Activated CD4-positive, alpha-beta T cell treated with anti-CD3 and anti-CD28 coated beads, Interleukin-2, amount 50 U/mL, for 1 hour (primary cell): ENCODE data around the gene ITGAL.
"Not testable (repeated sequence)": the region's sequence is repeated elsewhere in the genome, so short reads cannot be mapped to it uniquely, and the experiment has no call there.

Experiments used
- DNase-seq: peaks from one replicate; pipeline ENCODE4 v3.0.0-alpha.2; 2020

ITGAL gene

DNA sequence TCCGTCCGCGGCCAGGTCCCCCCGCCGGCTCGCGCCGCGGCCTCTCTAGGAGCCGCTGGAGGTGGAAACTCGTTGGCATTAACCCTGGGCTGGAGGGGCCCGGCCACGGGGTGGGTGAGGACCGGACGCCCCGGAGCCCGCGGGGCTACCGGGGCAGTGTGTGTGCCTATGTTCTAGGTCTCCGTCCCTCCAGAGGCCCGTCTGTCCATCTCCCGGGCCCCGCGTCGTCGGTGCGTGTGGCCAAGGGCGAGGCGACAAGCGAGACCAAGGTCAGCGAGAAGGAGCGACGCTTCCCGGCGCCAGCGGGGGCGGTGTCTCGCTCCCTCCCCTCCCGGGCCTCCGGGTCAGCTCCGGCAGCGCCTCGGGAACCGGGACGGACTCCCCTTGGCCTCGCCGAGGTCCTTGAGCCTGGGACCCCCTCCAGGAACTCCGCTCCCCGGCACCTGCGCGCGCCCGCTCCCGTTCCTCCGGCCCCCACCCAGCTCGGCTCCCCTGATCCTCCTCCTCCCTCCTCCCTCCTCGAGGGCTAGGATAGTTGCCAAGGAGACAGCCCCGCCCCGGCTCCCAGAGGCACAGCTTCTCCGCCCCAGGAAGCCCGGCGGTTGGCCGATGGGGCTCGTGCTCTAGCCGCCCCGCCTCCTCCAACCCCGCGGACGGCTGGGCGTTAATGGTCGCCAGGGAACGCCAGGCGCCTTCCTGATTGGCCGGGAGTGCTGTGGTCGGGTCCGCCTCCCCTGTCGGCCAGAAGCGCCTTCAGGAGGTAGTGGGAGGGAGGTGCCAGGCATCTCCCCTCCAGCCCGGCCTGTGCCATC is 54.5 kb downstream of the ITGAL start:
- peak; percentile 77 for DNase-seq

DNA sequence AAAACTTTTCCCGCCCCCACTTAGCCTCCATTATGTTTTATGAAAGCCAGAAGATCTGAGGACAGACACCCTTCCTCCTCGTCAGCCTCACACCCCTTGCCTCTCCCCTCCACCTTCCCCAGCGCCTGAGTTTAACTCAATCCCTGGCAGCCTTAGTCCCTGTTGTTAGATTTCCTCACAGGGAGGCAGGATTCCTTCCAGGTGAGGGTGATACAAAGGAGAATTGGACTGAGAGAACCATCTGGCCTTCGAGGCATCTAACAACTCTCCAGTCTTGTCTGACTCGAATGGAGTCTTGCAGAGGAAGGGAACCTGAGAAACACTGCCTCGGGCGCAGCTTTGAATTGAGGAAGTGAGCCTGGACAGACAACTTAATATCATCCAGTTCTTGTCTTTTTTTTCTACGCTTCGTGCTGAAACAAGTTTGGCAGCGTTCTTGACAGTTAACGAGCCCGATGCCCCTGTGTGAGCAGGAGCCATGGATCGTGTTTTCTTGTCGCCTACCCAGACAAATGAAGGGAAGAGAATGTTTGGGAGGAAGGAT is 55.2 kb downstream of the ITGAL start:
- no peak for DNase-seq

DNA sequence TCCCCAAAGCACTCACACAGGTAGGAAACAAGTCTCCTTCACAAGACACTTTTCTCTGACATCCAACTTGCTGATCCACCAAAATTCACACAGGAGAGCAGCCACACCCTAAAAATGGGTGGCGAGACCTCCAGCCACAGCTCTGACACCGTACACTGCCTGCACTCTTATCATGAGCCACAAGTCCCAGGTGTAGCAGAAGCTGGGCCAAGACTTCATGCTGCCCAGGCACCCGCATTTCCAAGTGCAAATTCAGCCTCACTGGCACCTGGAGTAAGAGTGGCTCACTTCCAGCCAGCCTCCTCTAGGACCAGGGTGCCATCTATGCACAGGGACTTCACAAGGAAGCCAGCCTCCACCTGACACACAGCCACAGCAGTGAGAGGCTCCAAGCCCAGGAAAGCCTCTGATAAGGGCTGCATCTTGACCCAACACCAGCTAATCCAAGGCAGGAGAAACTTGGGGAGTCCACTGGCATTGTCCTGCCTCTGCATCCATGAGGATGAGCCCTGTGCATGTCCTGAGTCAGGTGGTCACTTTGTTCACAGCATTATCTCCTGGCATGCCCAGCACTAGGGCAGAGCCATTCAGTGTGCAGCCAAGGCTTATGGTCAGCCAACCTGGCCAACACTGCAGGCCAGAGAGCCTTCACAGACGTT is 56.4 kb downstream of the ITGAL start:
- DNase-seq = no peak

DNA sequence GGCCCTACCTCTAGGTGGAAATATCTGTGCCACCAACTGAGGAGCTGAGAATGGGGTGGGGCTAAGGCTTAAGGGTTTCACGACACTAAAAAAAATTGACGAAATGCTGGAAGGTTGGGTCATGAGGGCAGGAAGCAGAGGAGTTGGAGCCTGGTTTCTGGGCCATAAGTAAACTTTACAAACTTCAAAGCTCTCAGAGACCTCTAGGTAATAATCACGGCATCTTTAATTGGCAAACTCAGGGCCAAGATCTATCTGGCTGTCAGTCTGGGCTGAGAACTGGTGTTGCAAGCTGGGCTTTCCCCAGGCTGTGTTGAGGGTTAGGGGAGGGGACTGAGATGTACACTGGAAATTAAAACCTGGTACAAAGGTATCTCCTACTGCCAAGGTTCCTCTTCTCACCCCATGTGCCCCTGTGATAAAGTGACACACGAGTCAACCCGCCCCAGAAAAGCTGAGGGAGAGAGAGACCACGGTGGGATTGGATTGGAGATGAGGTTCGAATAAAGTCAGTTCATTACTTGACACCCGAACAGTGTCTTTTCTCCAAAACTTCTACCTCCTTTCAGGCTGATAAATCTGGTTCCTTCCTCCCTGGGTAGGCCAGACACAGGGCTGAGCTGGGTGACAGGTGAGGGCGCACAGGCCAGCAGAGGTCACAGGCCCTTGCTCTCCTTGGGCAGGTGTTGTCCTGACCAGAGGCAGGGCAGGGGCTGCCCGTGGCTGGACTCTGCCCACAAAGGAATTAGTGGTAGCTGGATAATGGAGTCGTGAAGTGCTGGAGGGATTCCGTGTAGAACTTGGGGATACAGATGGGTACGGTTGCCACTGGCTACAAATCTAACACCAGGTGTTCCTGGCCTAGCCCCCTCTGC is 57.9 kb downstream of the ITGAL start:
- no peak for DNase-seq

DNA sequence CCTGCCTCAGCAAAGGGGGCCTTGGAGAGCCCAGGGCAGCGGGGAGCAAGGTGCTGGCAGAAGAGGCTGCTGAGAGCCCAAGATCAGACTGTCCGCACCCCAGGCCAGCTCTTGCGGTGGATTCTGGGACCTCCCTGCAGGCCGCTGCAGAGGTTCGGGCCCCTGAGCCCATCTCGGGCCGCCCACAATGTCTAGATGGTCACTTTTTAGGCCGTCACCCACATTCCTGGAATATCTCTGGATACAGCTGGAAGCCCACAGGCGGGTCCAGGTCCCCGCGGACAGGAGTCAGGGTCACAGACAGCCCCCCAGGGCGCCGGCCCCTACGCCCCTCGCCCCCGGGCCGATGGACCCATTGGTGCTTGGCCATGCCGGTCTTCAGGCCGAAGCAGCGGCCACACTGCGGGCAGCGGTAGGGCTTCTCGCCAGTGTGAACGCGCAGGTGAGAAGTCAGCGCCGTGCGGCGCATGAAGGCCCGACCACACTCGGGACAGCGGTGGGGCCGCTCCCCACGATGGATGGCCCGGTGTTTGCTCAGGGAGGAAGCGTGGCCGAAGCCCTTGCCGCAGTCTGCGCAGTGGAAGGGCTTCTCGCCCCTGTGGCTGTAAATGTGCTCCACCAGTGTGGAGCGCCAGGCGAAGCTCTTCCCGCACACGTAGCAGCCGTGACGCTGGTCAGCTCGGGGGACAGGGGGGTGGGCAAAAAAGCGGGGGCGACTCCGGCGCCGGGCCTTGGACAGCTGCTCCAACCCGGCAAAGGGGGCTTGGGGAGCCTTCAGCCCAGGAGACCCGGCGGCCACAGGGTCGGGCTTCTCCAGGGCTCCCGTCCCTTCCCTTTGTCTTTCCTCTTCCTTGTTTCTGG is 60.0 kb downstream of the ITGAL start:
- DNase-seq = no peak

DNA sequence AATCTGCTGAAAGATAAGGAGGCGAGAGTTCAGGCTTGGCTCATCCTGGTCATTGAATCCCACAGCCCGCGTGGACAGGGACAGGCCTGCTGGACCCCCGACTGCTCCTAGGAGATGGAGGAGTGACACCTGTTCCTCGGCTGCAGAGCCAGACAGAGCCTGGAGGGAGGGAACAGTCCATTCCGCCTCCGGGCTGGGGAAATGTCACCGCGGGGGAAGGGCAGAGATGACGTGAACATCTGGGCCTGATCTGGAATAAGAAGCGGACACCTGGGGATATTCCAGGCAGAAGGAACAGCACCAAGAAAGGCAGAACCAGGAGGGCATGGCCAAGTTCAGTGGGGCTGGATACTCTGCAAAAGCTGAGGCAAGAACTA is 60.6 kb downstream of the ITGAL start:
- DNase-seq = no peak

DNA sequence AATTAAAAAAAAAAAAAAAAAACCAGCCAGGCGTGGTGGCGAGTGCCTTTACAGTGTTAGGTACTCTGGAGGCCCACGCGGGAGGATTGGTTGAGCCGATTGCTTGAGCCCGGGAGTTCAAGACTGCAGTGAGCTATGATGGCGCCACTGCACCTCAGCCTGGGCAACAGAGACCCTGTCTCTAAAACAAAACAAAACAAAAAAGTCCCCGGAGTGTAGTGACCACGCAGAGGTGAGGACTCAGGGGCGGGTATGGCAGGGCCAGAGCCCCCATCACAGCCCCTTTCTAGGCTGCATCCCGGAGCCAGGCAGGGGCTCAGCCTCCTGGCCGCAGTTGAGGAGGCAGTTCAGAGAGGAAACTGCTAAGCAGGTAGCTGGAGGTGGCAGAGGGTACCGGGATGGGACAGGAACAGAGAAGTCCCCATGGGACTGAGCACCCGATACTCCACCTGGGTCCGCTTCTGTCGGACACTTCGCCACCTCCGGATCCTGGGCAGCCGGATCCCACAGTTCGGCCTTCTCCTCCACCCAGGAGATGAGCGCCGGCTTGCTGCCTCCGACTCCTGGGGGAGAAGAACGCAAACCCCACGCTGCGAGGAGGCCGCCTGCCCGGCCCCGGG is 61.3 kb downstream of the ITGAL start:
- DNase-seq = no peak

DNA sequence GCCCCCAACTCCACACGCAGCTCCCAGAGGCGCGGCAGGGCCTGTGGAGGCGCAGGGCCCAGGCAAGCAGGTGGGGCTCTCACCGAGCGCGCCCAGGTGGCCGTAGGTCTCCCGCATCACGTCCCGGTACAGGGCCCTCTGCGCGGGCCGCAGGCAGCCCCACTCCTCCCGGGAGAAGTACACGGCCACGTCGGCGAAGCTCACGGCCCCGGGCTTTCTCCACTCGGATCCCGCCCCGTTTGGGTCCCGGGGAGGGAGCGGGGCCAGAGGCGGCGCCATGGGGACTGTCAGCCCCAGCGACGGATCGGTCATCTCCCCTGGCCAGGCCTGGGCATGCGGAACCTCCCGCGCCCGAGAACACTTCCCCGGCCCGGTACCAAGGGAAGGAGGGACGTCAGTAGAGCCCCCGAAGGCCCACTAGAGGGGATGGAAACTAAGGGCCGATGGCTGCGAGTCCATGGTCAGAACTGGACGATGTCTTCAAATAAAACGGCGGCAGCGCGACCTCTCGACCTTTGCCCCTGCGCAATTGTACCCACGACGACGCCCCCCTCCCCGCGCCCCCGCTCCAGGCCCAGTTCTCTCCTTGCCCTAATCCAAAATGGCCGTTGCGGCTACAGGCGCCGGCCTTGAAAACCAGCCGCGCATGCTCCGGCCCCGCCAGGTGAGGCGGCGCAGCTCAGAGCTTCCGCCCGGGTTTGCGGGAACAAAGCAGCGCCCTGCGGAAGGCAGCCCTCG is 62.0 kb downstream of the ITGAL start, which contains the start of gene ZNF747:
TSS of gene ZNF747 (minus strand) at position 491 of the 738 bp plus-strand sequence. CDS start at position 312, 179 bp downstream.
- DNase-seq = peak; percentile 91

DNA sequence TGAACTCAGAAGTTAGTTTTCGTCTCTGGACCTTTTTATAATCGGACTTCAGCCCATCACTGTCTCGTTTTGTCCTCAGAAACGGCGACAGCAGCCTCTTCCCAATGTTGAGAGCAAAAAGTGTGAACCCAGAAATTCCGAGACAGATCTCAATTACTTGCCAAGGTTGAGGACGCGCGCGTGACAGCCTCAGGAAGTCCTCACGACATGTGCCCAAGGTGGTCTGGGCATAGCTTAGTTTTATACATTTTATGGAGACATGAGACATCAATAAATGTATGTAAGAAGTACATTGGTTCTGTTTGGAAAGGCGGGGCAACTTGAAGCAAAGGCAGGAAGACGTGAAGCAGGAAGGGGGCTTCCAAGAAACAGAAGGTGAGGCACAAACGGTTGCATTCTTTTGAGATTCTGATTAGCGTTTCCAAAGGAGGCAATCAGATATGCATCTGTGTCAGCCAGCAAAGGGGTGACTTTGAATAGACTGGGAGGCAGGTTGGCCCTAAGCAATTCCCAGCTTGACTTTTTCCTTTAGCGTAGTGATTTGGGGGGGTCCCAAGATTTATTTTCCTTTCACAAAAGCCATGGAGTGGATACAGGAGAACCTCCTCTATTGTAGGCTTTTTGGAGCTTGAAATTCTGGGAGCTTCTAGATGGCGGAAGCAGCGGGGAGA is 62.7 kb downstream of the ITGAL start:
- DNase-seq = no peak

DNA sequence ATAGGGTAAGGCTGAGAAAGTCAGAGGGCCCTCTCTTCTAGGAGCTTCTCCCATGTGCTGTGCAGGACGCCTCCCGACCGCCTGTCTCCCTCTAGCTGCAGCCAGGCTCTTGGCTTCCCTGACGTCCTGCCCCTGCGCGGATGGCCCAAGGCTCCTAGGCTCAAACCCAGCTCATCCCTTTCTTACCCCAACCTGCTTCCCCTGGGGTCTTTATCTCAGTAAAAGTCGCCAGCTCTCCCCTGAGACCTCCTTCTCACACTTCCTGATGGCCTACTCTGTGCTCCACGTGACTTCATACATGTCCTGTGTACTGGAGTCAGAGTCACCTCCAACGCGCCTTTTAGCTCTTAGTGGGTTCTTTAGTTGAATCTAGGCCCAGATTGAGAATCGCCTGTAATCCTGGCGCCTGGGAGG is 63.2 kb downstream of the ITGAL start:
- peak; percentile 56 for DNase-seq

DNA sequence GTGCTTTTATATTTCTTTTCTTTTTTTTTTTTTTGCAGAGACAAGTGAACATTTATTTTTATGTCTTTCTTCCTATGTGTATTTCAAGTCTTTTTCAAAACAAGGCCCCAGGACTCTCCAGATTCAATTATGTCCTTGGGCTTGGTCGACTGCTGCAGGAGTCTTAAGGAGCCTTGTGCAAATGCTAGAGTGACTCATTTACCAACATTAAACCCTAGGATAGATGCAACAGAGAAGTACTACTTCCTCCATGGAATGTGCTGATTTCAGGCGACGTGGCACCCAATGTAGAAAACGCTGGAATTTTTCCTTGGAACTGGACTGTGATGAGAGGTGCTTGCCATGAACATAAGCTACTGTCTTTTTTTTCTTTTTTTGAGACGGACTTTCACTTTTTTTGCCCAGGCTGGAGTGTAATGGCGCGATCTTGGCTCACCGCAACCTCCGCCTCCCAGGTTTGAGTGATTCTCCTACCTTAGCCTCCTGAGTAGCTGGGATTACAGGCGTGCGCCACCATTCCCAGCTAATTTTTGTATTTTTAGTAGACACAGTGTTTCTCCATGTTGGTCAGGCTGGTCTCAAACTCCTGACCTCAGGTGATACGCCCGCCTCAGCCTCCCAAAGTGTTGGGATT is 64.0 kb downstream of the ITGAL start:
- DNase-seq = not testable (repeated sequence)

DNA sequence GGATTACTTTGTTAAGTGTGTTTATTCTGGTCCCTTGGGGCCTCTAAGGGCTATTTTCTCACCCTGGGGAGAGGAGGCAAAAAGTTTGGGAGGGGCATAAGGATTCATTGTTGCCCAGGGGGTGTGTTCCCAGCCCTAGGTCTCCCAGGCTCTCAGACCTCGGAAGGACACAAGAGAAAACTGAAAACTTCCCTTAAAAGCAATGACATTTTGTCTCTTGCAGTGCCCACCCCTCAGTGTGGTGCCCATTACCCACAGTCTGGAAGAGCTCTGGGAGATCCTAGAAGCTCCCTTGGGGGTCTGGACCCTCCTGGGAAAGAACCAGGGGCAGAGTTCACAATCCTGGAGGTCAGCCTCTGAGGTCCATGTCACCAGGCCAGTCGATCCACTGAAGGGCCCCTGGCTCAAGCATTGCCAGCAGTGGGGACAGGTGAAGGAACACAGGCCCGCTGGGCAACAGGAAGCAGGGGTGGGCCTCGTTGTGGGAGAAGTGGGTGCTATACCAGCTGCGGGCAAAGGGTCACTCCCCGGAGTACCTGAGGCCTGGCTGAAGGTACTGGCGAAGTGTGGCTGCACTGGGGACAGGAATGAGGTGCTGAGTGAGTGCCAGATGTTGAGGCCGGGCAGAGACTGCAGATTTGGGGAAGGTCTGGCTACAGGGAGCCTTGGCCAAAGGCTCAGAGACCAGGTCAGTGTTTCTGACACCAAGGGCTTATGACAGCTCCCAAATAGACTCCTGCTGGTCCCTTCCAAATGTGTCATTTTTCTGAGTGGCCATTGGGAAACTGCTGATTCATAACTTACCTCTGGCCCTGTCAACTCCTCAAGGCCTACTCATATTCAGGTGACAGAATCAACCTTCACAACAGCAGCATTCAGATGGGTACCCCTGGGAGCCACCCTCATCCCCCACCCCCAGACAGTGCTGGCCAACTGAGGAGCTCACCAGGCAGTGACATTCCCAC is 66.7 kb downstream of the ITGAL start:
- no peak for DNase-seq

DNA sequence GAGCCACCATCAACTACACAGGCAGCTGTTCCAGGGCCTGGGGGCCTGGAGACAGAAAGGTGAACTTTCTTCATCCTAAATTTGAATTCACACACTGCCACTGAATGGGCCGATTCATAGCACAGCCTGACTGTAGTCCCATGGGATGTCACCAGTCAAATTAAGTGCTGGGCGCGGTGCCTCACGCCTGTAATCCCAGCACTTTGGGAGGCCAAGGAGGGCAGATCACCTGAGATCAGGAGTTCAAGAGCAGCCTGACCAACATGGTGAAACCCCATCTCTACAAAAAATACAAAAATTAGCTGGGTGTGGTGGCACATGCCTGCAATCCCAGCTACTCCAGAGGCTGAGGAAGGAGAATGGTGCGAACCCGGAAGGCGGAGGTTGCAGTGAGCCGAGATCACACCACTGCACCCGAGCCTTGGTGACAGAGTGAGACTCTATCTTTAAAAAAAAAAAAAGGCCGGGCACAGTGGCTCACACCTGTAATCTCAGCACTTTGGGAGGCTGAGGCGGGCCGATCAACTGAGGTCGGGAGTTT is 67.5 kb downstream of the ITGAL start:
- not testable (repeated sequence) for DNase-seq

DNA sequence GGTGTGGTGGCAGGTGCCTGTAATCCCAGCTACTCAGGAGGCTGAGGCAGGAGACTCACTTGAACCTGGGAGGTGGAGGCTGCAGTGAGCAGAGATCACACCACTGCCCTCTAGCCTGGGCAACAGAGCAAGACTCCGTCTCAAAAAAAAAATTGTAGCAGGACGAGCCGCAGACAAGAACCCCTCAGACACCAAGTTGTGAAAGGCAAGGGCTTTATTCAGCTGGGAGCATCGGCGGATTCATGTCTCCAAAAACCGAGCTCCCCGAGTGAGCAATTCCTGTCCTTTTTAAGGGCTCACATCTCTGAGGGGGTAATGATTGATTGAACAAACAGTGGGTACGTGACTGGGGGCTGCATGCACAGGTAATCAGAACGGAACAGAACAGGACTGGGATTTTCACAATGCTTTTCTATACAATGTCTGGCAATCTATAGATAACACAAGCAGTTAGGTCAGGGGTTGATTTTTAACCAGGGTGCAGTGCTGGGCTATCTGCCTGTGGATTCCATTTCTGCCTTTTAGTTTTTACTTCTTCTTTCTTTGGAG is 68.4 kb downstream of the ITGAL start:
- not testable (repeated sequence) for DNase-seq

DNA sequence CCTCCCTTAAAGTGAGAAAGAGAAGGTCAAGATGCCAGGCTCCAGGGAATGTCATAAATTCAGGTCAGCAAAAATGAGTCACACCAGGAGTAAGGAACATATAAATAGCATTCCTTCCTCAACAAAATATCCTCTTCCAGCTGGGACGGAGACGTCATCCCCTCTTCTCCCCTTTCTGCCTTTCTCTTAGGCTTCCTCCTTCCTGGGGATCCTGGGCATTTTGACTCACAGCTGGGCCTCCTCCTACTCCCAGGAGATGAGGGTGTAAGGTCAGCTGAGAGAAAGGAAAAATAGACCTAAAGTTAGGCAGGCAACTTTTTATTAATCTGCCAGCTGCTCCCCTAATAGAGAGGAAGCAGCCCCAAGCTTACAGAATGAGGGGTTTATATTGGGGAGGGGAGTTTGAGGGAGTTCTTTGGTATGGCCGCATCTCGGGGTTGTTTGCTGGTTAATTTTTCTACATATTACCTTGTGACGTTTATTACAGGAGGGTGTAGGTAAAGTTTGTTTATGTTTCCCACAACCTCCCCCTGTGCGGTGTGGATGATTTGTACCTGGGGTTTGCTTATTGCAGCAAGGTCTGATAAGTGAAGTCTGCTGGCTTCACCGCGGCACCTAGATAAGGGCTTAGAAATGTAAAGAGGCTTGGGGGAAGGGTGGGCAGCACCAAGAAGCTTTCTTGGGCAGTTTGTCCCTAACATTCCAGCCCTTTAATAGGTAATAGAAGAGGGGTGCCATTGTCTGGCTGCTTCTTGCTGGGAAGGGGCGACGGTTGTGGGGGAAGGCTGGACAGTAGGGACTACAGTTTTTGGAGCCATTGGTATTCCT is 69.2 kb downstream of the ITGAL start:
- DNase-seq = no peak

DNA sequence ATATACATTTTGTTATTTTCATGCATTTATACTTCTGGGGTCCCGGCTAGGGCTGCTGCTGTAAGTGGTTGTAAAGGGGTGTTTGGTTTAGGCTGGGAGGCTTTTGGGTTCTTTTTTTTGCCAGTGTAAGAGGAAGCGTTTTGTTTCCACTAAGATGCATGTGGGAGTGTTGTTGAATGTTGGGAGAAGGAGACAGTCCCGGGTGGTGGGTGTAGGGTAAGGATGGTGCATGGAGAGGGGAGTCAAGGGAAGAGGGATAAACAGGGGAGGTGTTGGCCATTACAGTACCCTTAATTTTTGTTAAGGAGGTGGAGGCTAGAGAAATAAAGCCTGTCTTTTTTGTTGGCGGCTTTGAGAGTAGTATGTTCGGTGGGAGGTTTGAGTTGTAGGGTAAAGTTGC is 70.5 kb downstream of the ITGAL start:
- DNase-seq = no peak

DNA sequence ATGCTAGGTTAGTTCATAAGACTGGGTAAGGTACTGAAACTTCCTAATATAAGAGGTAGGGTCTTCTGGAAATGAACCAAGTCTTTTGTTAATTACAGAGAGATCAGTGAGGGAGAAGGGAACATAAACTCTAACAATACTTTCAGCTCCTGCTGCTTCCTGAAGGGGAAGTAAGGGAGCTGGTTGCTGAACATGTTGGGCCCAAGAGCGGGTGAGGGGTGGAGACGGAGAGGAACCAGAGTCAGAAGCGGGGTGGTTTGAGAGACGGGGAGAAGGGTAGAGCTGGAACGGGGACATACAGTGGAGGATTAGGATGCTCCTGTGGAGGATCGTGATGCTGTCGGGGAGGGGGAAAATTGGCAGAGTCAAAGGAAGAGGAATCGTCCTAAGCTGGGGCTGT is 73.6 kb downstream of the ITGAL start:
- DNase-seq = no peak
